Measurements from ENCODE around the gene MRPL48. TPM values are rescaled to one million over a fixed set of nuclear protein-coding genes. Genes with fewer than 3 reads are reported as not detected.
"Not testable (repeated sequence)": the region's sequence is repeated elsewhere in the genome, so short reads cannot be mapped to it uniquely, and the experiment has no call there.

The MRPL48 gene
- total RNA-seq, 1 donor from 2014 or later = 26.4 TPM

- TF ChIP-seq CTCF (IDR thresholded peaks at IDR 0.05) = no peak
- no peaks in the 10 kb centered on the region for H3K9me3 Mint-ChIP-seq (ENCODE audit: unreplicated experiment)
- H3K4me3 Mint-ChIP-seq (ENCODE audit: unreplicated experiment) = no peak overlapping the region
- H3K36me3 Mint-ChIP-seq (ENCODE audit: unreplicated experiment) = peaks cover 6% of the 10 kb centered on the region
- peaks cover 43% of the 10 kb centered on the region for H3K4me1 Mint-ChIP-seq (ENCODE audit: unreplicated experiment)
- DNase-seq (ENCODE audit: extremely low spot score, unreplicated experiment) = no peak
- no peaks in the 10 kb centered on the region for H3K27me3 Mint-ChIP-seq (ENCODE audit: unreplicated experiment)
- H3K27ac Mint-ChIP-seq (ENCODE audit: unreplicated experiment) = no peak overlapping the region
Observed at GRCh38 chr11:73749118-73749517, 38.6 kb upstream of the MRPL48 start.

GRCh38 chr11:73750228-73750627 is 37.4 kb upstream of the MRPL48 start:
- DNase-seq (ENCODE audit: extremely low spot score, unreplicated experiment) = no peak
- H3K36me3 Mint-ChIP-seq (ENCODE audit: unreplicated experiment) = peaks cover 6% of the 10 kb centered on the region
- H3K9me3 Mint-ChIP-seq (ENCODE audit: unreplicated experiment) = no peaks in the 10 kb centered on the region
- H3K4me3 Mint-ChIP-seq (ENCODE audit: unreplicated experiment) = no peak overlapping the region
- no peaks in the 10 kb centered on the region for H3K27me3 Mint-ChIP-seq (ENCODE audit: unreplicated experiment)
- no peak for TF ChIP-seq CTCF (IDR thresholded peaks at IDR 0.05)
- no peak overlapping the region for H3K27ac Mint-ChIP-seq (ENCODE audit: unreplicated experiment)
- peaks cover 39% of the 10 kb centered on the region for H3K4me1 Mint-ChIP-seq (ENCODE audit: unreplicated experiment)

- H3K36me3 Mint-ChIP-seq (ENCODE audit: unreplicated experiment); H3K9me3 Mint-ChIP-seq (ENCODE audit: unreplicated experiment); H3K4me3 Mint-ChIP-seq (ENCODE audit: unreplicated experiment); H3K27me3 Mint-ChIP-seq (ENCODE audit: unreplicated experiment); H3K27ac Mint-ChIP-seq (ENCODE audit: unreplicated experiment); DNase-seq (ENCODE audit: extremely low spot score, unreplicated experiment): not testable (repeated sequence)
- peaks cover 37% of the 10 kb centered on the region for H3K4me1 Mint-ChIP-seq (ENCODE audit: unreplicated experiment)
Observed at GRCh38 chr11:73750862-73751261, 36.8 kb upstream of the MRPL48 start.

GRCh38 chr11:73752216-73752867 is 35.3 kb upstream of the MRPL48 start:
- DNase-seq (ENCODE audit: extremely low spot score, unreplicated experiment) = no peak
- Mint-ChIP-seq H3K4me3 (ENCODE audit: unreplicated experiment) (no peak overlapping the region), H3K4me1 (ENCODE audit: unreplicated experiment) (peaks cover 44% of the 10 kb centered on the region), H3K36me3 (ENCODE audit: unreplicated experiment) (peaks cover 6% of the 10 kb centered on the region), H3K27ac (ENCODE audit: unreplicated experiment) (no peak overlapping the region), H3K9me3 (ENCODE audit: unreplicated experiment) (no peaks in the 10 kb centered on the region), H3K27me3 (ENCODE audit: unreplicated experiment) (no peaks in the 10 kb centered on the region)
- no peak for TF ChIP-seq CTCF (IDR thresholded peaks at IDR 0.05)

- no peaks in the 10 kb centered on the region for H3K9me3 Mint-ChIP-seq (ENCODE audit: unreplicated experiment)
- H3K27ac Mint-ChIP-seq (ENCODE audit: unreplicated experiment) = no peak overlapping the region
- H3K27me3 Mint-ChIP-seq (ENCODE audit: unreplicated experiment) = no peaks in the 10 kb centered on the region
- peaks cover 45% of the 10 kb centered on the region for H3K4me1 Mint-ChIP-seq (ENCODE audit: unreplicated experiment)
- no peak for TF ChIP-seq CTCF (IDR thresholded peaks at IDR 0.05)
- peaks cover 6% of the 10 kb centered on the region for H3K36me3 Mint-ChIP-seq (ENCODE audit: unreplicated experiment)
- no peak for DNase-seq (ENCODE audit: extremely low spot score, unreplicated experiment)
- H3K4me3 Mint-ChIP-seq (ENCODE audit: unreplicated experiment) = no peak overlapping the region
Observed at GRCh38 chr11:73752903-73753302, 34.8 kb upstream of the MRPL48 start.

Measured in osteocyte (in vitro differentiated cells).